GM13977 (cell line): ENCODE data around the gene PTBP1.

Experiments used
- DNase-seq: peaks from one replicate; pipeline ENCODE4 v3.0.0; 2012; ENCODE audit warnings: low spot score
- CTCF ChIP-seq: IDR thresholded peaks from 2 replicates; pipeline ENCODE4 v1.5.1; 2012; ENCODE audit warnings: mild to moderate bottlenecking, control low read depth; ENCODE audit not compliant: insufficient read depth; ENCODE audit errors: extremely low read depth, missing control alignments
- in situ Hi-C: fragments of 300-500 bp; cut with MboI; formaldehyde crosslinking; loops from one replicate; pipeline ENCODE4 v1.12.0; 2022; ENCODE audit warnings: low sequenced_read_pairs, low pct_unique_long_range_greater_than_20kb, mixed read lengths, inconsistent platforms; ENCODE audit not compliant: unreplicated experiment

PTBP1 gene

GRCh38 chr19:771332-771785, 25.9 kb upstream of the PTBP1 start:
- DNase-seq = peak; percentile 79
- in situ Hi-C loops = no loop called here
- TF ChIP-seq CTCF = peak; percentile 60

- in situ Hi-C loops = no loop called here
- no peak for TF ChIP-seq CTCF
- DNase-seq = no peak
Observed at GRCh38 chr19:772063-772462, 25.2 kb upstream of the PTBP1 start.

GRCh38 chr19:772730-773436, 24.4 kb upstream of the PTBP1 start:
- TF ChIP-seq CTCF = no peak
- in situ Hi-C loops = no loop called here
- DNase-seq = no peak

GRCh38 chr19:776549-776948, 20.7 kb upstream of the PTBP1 start:
- DNase-seq = no peak
- TF ChIP-seq CTCF = no peak
- in situ Hi-C loops = no loop called here

GRCh38 chr19:778910-779653, 18.2 kb upstream of the PTBP1 start:
- in situ Hi-C loops = no loop called here
- no peak for TF ChIP-seq CTCF
- DNase-seq = no peak

GRCh38 chr19:780935-781334, 16.3 kb upstream of the PTBP1 start:
- DNase-seq = no peak
- in situ Hi-C loops = no loop called here
- TF ChIP-seq CTCF = no peak
